ENCODE data around the gene NMUR1. TPM values are rescaled to one million over a fixed set of nuclear protein-coding genes. Genes with fewer than 3 reads are reported as not detected.
A peak's percentile ranks its signal among the peaks of the same experiment; 100 is the strongest.
"Not testable (repeated sequence)": the region's sequence is repeated elsewhere in the genome, so short reads cannot be mapped to it uniquely, and the experiment has no call there.

NMUR1 gene, protein sequence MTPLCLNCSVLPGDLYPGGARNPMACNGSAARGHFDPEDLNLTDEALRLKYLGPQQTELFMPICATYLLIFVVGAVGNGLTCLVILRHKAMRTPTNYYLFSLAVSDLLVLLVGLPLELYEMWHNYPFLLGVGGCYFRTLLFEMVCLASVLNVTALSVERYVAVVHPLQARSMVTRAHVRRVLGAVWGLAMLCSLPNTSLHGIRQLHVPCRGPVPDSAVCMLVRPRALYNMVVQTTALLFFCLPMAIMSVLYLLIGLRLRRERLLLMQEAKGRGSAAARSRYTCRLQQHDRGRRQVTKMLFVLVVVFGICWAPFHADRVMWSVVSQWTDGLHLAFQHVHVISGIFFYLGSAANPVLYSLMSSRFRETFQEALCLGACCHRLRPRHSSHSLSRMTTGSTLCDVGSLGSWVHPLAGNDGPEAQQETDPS
- total RNA-seq, result 1 to 10 TPM in 2 of 4 donors, under 1 TPM in 2; 0.50 to 1.9 (median 1.00) TPM
- polyA plus RNA-seq, result 1.0 TPM
- long read RNA-seq, donor 1, partial matches to known transcripts, result 1 of 6 reads
- long read RNA-seq, donor 1, other reads (novel, unspliced or antisense), result 1 of 6 reads
- long read RNA-seq, donor 2, partial matches to known transcripts, result 0 of 3 reads
- long read RNA-seq, donor 2, other reads (novel, unspliced or antisense), result 0 of 3 reads
- long read RNA-seq, donor 3, result 0 reads
- long read RNA-seq, donor 4, partial matches to known transcripts, result 2 of 5 reads
- long read RNA-seq, donor 4, other reads (novel, unspliced or antisense), result 3 of 5 reads

DNA sequence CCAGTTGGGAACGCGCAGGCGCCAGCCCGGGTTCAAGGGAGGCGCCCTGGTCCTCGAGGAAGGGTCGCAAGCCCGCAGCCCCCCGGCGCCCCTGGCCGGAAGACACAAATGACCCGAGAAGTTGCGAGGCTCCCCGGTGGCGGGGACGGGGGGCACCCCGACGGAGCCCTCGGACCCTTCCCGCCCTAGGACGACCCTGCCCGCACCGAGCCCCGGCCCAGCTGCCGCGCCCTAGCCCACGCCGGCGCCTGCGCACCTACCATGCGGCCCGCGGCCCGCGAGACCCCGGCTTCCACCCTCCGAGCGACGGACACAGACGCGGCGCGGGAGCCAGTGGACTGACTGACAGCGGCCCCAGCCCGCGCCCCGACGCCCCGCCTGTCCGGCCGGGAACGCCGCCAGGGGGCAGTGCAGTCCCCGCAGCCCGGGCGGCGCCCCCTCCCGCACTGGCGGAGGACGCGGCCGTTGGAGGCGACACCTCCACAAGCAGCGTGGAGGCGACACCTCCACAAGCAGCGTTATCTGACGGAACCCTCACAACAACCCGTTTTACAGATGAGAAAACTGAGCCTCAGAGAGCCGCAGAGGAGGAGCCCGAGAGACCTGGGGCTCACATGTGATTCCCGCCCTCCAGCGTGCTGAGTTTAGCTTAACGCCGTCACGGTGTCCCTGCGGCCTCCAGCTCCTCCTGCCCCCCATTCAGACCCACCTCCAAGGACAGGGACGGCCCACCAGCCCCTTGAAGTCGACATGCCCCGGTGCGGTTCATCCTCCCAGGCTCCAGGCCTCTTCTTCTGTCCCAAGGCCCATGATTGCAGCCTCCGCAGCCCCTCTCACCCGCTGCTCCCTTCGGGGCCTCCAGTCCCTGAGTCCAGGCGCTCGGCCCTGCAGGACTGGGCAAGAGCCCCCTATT, at the start of gene NMUR1:
Gene NMUR1, minus strand, starts transcription at position 347 of the 913 bp plus-strand sequence. Its CDS starts 84 bp downstream, at position 263.
- WGBS, result 14% methylated on average over 85 of the region's 85 CpGs
- ATAC-seq, result peak; percentile 75 to 83
- H3K27ac ChIP-seq (ENCODE audit: low read length), result no peak within 1 kb of the TSS
- peak within 1 kb of the TSS; percentile 40 for H3K4me3 ChIP-seq (ENCODE audit: low read length)
- H3K4me1 ChIP-seq (ENCODE audit: control insufficient read depth, insufficient read depth, low read length), result no peaks in the 10 kb centered on the region
- intact Hi-C loops (cut with DNase I), result no loop called here
- H3K27me3 ChIP-seq (ENCODE audit: control insufficient read depth, insufficient read depth), result no peaks in the 10 kb centered on the region
- DNase-seq, result peak; percentile 66 to 92 (median 89)
- H3K9me3 ChIP-seq (ENCODE audit: control insufficient read depth, low read length), result no peaks in the 10 kb centered on the region

- Histone ChIP-seq H3K27ac (ENCODE audit: low read length) (no peak overlapping the region), H3K4me3 (ENCODE audit: low read length) (no peak overlapping the region), H3K27me3 (ENCODE audit: control insufficient read depth, insufficient read depth) (no peaks in the 10 kb centered on the region), H3K4me1 (ENCODE audit: control insufficient read depth, insufficient read depth, low read length) (no peaks in the 10 kb centered on the region), H3K9me3 (ENCODE audit: control insufficient read depth, low read length) (no peaks in the 10 kb centered on the region)
- intact Hi-C loops (cut with DNase I), result no loop called here
- WGBS, result 98% methylated on average over 3 of the region's 3 CpGs
- ATAC-seq (no peak), DNase-seq (no peak)
Observed at GRCh38 chr2:231579560-231579959, 49.3 kb upstream of the NMUR1 start.

GRCh38 chr2:231578655-231579054, 48.4 kb upstream of the NMUR1 start:
- DNase-seq; ATAC-seq; H3K4me1 ChIP-seq (ENCODE audit: control insufficient read depth, insufficient read depth, low read length); H3K9me3 ChIP-seq (ENCODE audit: control insufficient read depth, low read length); intact Hi-C loops (cut with DNase I); H3K4me3 ChIP-seq (ENCODE audit: low read length); H3K27ac ChIP-seq (ENCODE audit: low read length); H3K27me3 ChIP-seq (ENCODE audit: control insufficient read depth, insufficient read depth): not testable (repeated sequence)
- 99% methylated on average over 2 of the region's 2 CpGs for WGBS

GRCh38 chr2:231576465-231576864, 46.2 kb upstream of the NMUR1 start:
- intact Hi-C loops (cut with DNase I), result no loop called here
- Histone ChIP-seq H3K9me3 (ENCODE audit: control insufficient read depth, low read length) (no peaks in the 10 kb centered on the region), H3K27me3 (ENCODE audit: control insufficient read depth, insufficient read depth) (no peaks in the 10 kb centered on the region), H3K4me3 (ENCODE audit: low read length) (no peak overlapping the region), H3K4me1 (ENCODE audit: control insufficient read depth, insufficient read depth, low read length) (no peaks in the 10 kb centered on the region), H3K27ac (ENCODE audit: low read length) (no peak overlapping the region)
- ATAC-seq (peak in 1 of 2 donors; percentile 32), DNase-seq (no peak)
- 77% methylated on average over 4 of the region's 4 CpGs for WGBS

DNA sequence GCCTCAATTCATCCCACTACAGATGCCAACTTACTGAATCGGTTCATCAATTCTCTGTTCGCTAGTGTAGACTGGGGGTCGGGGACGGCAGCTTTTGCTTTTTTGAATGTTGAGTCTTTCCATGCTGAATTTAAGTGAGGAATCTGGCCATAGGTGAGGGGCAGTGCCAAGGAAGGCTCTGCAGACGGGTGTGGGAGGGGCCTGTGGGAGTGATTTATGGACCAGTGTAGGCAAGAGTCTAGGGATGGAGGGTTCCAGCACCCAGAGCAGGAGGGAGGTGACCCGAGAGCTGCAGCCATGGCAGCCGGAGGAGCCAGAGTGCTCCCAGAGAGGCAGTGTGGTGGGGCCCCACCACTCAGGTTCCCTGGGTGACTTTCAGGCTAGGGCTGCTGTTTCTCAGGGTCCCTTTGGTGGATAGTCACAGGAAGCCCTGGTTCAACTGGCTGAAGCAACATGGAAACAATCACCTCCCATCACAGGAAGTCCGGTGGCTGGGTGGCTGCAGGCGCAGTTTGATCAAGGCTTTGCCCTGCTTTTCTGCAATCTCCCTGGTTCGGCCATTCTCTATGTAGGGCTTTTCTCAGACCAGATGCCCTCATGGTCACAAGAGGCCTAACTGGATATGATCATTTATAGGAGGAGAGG, 45.5 kb upstream of the NMUR1 start:
- Histone ChIP-seq H3K4me1 (ENCODE audit: control insufficient read depth, insufficient read depth, low read length) (no peaks in the 10 kb centered on the region), H3K27ac (ENCODE audit: low read length) (no peak overlapping the region), H3K27me3 (ENCODE audit: control insufficient read depth, insufficient read depth) (no peaks in the 10 kb centered on the region), H3K9me3 (ENCODE audit: control insufficient read depth, low read length) (no peaks in the 10 kb centered on the region), H3K4me3 (ENCODE audit: low read length) (no peak overlapping the region)
- WGBS, result 95% methylated on average over 10 of the region's 10 CpGs
- ATAC-seq, result peak in 1 of 2 donors; percentile 22
- no peak for DNase-seq
- intact Hi-C loops (cut with DNase I), result no loop called here

DNA sequence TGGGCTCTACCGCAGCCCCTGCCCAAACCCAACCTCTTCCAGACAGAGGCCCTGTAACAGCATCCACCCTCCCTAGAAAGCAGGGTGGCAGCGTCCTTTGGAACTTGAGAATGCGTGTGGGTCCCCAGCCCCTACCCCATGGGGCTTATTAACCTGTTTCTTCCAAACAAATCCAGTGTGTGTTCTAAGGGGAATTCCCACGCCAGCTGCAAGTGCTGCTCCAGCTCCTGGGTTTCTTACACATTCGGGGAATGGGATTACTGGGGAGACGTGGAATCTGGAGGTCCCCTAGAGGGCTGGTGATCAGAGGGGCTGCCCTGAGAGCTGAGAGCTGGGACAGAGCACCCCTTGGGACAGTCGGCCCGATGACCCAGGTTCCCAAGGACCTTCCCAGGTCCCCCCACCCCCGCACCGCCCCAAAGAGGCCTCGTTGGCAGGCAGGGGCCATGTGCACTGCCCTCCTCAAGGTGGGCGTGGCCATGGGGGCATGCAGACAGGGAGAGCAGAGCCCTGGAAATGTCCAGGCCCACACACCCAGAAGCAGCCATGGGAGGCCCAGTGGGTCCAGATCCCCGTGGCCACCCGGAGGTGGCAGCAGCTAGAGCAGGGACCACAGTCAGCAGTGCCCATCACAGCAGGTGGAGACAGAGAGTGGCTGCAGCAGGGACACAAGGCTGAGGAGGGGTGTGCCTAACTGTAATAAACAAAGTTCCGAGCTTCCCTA, 43.6 kb upstream of the NMUR1 start:
- Histone ChIP-seq H3K4me3 (ENCODE audit: low read length) (no peak overlapping the region), H3K27me3 (ENCODE audit: control insufficient read depth, insufficient read depth) (no peaks in the 10 kb centered on the region), H3K27ac (ENCODE audit: low read length) (no peak overlapping the region), H3K9me3 (ENCODE audit: control insufficient read depth, low read length) (no peaks in the 10 kb centered on the region), H3K4me1 (ENCODE audit: control insufficient read depth, insufficient read depth, low read length) (no peaks in the 10 kb centered on the region)
- ATAC-seq (peak in 1 of 2 donors; percentile 30), DNase-seq (no peak)
- WGBS, result 79% methylated on average over 15 of the region's 15 CpGs
- intact Hi-C loops (cut with DNase I), result no loop called here

DNA sequence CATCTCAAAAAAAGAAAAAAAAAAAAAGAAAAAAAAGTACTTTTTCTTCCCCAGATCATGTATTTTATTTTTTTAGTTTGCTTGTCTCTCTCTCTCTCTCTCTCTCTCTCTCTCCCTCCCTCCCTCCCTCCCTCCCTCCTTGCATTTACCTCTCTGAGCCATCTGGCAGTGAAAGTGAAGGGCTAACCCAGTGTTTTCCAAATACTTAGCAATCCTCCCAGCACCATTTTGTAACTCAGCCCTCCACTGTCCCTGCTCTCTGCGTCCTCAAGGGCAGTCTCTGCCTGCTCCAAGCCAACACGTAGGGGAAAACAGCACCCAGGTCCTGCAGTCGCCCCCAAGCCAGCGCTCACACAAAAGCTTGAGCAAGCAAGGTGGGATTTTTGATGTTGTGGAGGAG, 42.9 kb upstream of the NMUR1 start:
- Histone ChIP-seq H3K9me3 (ENCODE audit: control insufficient read depth, low read length) (no peaks in the 10 kb centered on the region), H3K27ac (ENCODE audit: low read length) (no peak overlapping the region), H3K27me3 (ENCODE audit: control insufficient read depth, insufficient read depth) (no peaks in the 10 kb centered on the region), H3K4me3 (ENCODE audit: low read length) (no peak overlapping the region), H3K4me1 (ENCODE audit: control insufficient read depth, insufficient read depth, low read length) (no peaks in the 10 kb centered on the region)
- 59% methylated on average over 4 of the region's 4 CpGs for WGBS
- DNase-seq (no peak), ATAC-seq (no peak)
- intact Hi-C loops (cut with DNase I), result no loop called here

DNA sequence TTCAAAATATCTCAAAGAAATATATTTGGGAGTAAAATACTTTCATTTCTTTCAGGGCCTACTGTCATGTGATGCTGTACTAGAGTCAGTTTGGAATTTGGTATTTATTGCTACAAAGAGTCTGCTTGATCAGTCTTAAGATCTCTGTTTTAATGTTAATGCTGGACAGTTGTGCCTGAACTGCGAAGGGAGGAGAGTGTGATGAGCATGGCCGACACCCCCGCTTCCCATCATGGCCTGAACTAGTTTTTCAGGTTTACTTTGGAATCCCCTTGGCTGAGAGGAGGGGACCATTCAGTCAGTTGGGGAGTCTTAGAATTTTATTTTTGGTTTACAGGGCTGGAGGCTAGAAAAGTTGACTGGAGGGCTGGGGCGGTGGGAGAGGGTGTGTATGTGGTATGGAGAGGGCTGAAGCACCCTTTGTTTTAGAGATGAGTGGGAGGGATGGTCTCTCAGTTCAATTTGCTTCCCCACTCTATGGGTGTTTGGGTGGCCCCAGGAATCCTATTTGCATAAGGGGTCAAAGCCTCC, 41.5 kb upstream of the NMUR1 start:
- 75% methylated on average over 4 of the region's 4 CpGs for WGBS
- Histone ChIP-seq H3K4me1 (ENCODE audit: control insufficient read depth, insufficient read depth, low read length) (no peaks in the 10 kb centered on the region), H3K4me3 (ENCODE audit: low read length) (no peak overlapping the region), H3K27me3 (ENCODE audit: control insufficient read depth, insufficient read depth) (no peaks in the 10 kb centered on the region), H3K9me3 (ENCODE audit: control insufficient read depth, low read length) (no peaks in the 10 kb centered on the region), H3K27ac (ENCODE audit: low read length) (no peak overlapping the region)
- intact Hi-C loops (cut with DNase I), result no loop called here
- ATAC-seq (no peak), DNase-seq (no peak)

DNA sequence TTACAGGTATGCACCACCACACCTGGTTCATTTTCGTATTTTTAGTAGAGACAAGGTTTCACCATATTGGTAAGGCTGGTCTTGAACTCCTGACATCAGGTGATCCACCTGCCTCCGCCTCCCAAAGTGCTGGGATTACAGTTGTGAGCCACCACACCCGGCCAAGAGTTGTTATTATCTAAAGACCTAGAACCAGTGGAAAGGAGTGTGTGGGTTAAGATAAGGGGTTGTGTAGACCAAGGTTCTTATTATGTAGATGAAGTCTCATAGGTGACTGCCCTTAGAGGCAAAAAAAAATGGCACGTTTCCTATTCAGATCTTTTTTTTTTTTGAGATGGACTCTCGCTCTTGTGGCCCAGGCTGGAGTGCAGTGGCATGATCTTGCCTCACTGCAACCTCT, 40.7 kb upstream of the NMUR1 start:
- WGBS, result 85% methylated on average over 5 of the region's 5 CpGs
- H3K27me3 ChIP-seq (ENCODE audit: control insufficient read depth, insufficient read depth); H3K9me3 ChIP-seq (ENCODE audit: control insufficient read depth, low read length); DNase-seq; H3K27ac ChIP-seq (ENCODE audit: low read length); H3K4me1 ChIP-seq (ENCODE audit: control insufficient read depth, insufficient read depth, low read length); ATAC-seq; H3K4me3 ChIP-seq (ENCODE audit: low read length); intact Hi-C loops (cut with DNase I): not testable (repeated sequence)

Data from right cardiac atrium (tissue), 5 donors.